GM12878 (cell line): ENCODE measurements around the gene TBCA. TPM values are rescaled to one million over a fixed set of nuclear protein-coding genes. Genes with fewer than 3 reads are reported as not detected.

Source experiments
- ATAC-seq: fragments of 200-7000 bp; cut with Tn5 transposase; 3 replicates; pipeline ENCODE4 v1.9.1; 2020; ENCODE audit warnings: mild to moderate bottlenecking, moderate library complexity
- BruUV-seq: library from RNA; stranded (reverse); fragments of 400-500 nt; replicated peaks from 2 replicates; lab custom pipeline; 2021; lab: Mats Ljungman, UMichigan
- CTCF ChIA-PET: fragments of 300-600 bp; sonication (Branson Sonifier 250); formaldehyde crosslinking; extraction: SDS; loops from one replicate; lab custom pipeline; 2021; ENCODE audit warnings: inconsistent platforms; lab: Yijun Ruan, JAX
- POLR2A ChIA-PET: fragments of 350-600 bp; formaldehyde crosslinking; extraction: SDS; loops from one replicate; lab custom pipeline; 2021; ENCODE audit warnings: inconsistent platforms; lab: Charles Lee
- RAD21 ChIA-PET: fragments of 300-600 bp; sonication (Branson Sonifier 250); formaldehyde crosslinking; loops from one replicate; lab custom pipeline; 2023; ENCODE audit warnings: antibody characterized with exemption; ENCODE audit not compliant: unreplicated experiment; lab: Charles Lee
- SMC1A ChIA-PET: fragments of 300-600 bp; sonication (Branson Sonifier 250); formaldehyde crosslinking; loops from one replicate; lab custom pipeline; 2023; ENCODE audit not compliant: unreplicated experiment, uncharacterized antibody; lab: Charles Lee
- DNase-seq: peaks from one replicate; pipeline ENCODE4 v3.0.0-alpha.2; 2011; ENCODE audit warnings: low read depth, low spot score
- FAIRE-seq: peaks from 3 replicates; lab custom pipeline; 2011; peaks lifted over from hg19 to GRCh38; lab: Jason Lieb, UNC
- H2AFZ ChIP-seq: 2 replicates; pipeline ENCODE4 v1.6.0; 2011; ENCODE audit warnings: low read depth, low read length, control low read depth; ENCODE audit not compliant: control insufficient read depth
- H3K27ac ChIP-seq: 2 replicates; pipeline ENCODE4 v1.5.1; 2011; ENCODE audit warnings: control low read depth; ENCODE audit not compliant: control insufficient read depth, insufficient read depth
- H3K27me3 ChIP-seq, 2 experiments: replicated peaks in 1 of 2; 2 replicates each; pipeline versions ENCODE4 v1.6.0 to v1.6.1; 2011; ENCODE audit warnings: low read length in 1 of 2; ENCODE audit not compliant: control insufficient read depth in 2 of 2, insufficient read depth in 2 of 2
- H3K36me3 ChIP-seq, 2 experiments: 2 replicates each; pipeline ENCODE4 v1.5.1; 2011; ENCODE audit warnings: low read length in 1 of 2; ENCODE audit not compliant: control insufficient read depth in 2 of 2, insufficient read depth in 2 of 2
- H3K4me1 ChIP-seq: 2 replicates; pipeline ENCODE4 v1.6.1; 2011; ENCODE audit warnings: mild to moderate bottlenecking, low read length, moderate library complexity, mixed read lengths; ENCODE audit not compliant: control insufficient read depth, insufficient read depth
- H3K4me2 ChIP-seq: 2 replicates; pipeline ENCODE4 v1.6.0; 2011; ENCODE audit warnings: control low read depth; ENCODE audit not compliant: control insufficient read depth, insufficient read depth
- H3K4me3 ChIP-seq: fragments of 200-600 bp; sonication (generic); 2 replicates; pipeline ENCODE4 v1.5.1; 2016
- H3K79me2 ChIP-seq: 2 replicates; pipeline ENCODE4 v1.6.0; 2011; ENCODE audit warnings: low read length; ENCODE audit not compliant: control insufficient read depth, insufficient read depth
- H3K9ac ChIP-seq: 2 replicates; pipeline ENCODE4 v1.8.0; 2011; ENCODE audit warnings: low read length, control low read depth, mixed read lengths; ENCODE audit not compliant: control insufficient read depth, insufficient read depth
- H3K9me3 ChIP-seq: replicated peaks from 3 replicates; pipeline ENCODE4 v1.5.1; 2011; ENCODE audit warnings: mild to moderate bottlenecking, low read length; ENCODE audit not compliant: control insufficient read depth, insufficient read depth
- H4K20me1 ChIP-seq: 2 replicates; pipeline ENCODE4 v1.6.0; 2011; ENCODE audit not compliant: control insufficient read depth, insufficient read depth
- CREB1 ChIP-seq: IDR thresholded peaks from 2 replicates; pipeline ENCODE4 v1.6.1; 2012; ENCODE audit warnings: low read depth, mild to moderate bottlenecking, inconsistent platforms
- USF1 ChIP-seq: IDR thresholded peaks from 2 replicates; pipeline ENCODE4 v1.6.1; 2011; ENCODE audit warnings: borderline replicate concordance, low read depth, mild to moderate bottlenecking, moderate library complexity, mixed read lengths, low read length; ENCODE audit not compliant: insufficient read depth; ENCODE audit errors: extremely low read length
- WGBS: methylation state at CpG from one replicate; pipeline ENCODE4 v1.1.6; 2016; ENCODE audit warnings: low lambda C conversion rate; ENCODE audit not compliant: insufficient replicate concordance, insufficient coverage; ENCODE audit errors: missing lambda C conversion rate; 5-methylcytosine and 5-hydroxymethylcytosine counted together
- in situ Hi-C: fragments of 300-500 bp; cut with MboI; formaldehyde crosslinking; loops from 9 replicates; pipeline ENCODE4 v1.14.3; 2018; ENCODE audit warnings: mixed read lengths
- intact Hi-C: fragments of 100-400 bp; cut with micrococcal nuclease; formaldehyde crosslinking; loops from one replicate; pipeline ENCODE4 v1.14.2; 2022; ENCODE audit not compliant: unreplicated experiment
- polyA plus RNA-seq, 11 experiments: library from polyadenylated mRNA; depleted of rRNA in 4 of 11; unstranded in 6 of 11; stranded (reverse) in 5 of 11; fragments of >200 nt; fragmentation: Nextera tagmentation in 4 of 11; fragmentation: Illumina TruSeq in 1 of 11; extraction: Ambion mirVana in 4 of 11; extraction: Trizol in 1 of 11; gene quantifications; 1 replicate in 1 of 11; 2 replicates in 10 of 11; pipeline versions ENCODE4 v1.2.1 to v1.2.3, GENCODE V29; 2011 to 2016; ENCODE audit warnings: inconsistent platforms in 2 of 11, missing spikeins in 2 of 11, low read depth in 1 of 11
- total RNA-seq, 4 experiments: library from RNA; depleted of rRNA in 3 of 4; stranded (reverse); fragments of >200 nt in 3 of 4; fragmentation: Illumina TruSeq in 1 of 4; extraction: Trizol in 1 of 4; gene quantifications; 2 replicates each; pipeline versions ENCODE4 v1.2.1 to v1.2.3, GENCODE V29; 2013 to 2021
- TF ChIP-seq, protein P1 (sequence below): fragments of 450-650 bp; IDR thresholded peaks from 2 replicates; pipeline ENCODE4 v1.6.1; 2017; ENCODE audit warnings: mild to moderate bottlenecking

TBCA gene
- total and polyA plus RNA-seq, 10 of the 15 experiments (the other 5 are each of a cell fraction or from before 2014, with no cell fraction given) = 86.3 to 647 (median 294) TPM

DNA sequence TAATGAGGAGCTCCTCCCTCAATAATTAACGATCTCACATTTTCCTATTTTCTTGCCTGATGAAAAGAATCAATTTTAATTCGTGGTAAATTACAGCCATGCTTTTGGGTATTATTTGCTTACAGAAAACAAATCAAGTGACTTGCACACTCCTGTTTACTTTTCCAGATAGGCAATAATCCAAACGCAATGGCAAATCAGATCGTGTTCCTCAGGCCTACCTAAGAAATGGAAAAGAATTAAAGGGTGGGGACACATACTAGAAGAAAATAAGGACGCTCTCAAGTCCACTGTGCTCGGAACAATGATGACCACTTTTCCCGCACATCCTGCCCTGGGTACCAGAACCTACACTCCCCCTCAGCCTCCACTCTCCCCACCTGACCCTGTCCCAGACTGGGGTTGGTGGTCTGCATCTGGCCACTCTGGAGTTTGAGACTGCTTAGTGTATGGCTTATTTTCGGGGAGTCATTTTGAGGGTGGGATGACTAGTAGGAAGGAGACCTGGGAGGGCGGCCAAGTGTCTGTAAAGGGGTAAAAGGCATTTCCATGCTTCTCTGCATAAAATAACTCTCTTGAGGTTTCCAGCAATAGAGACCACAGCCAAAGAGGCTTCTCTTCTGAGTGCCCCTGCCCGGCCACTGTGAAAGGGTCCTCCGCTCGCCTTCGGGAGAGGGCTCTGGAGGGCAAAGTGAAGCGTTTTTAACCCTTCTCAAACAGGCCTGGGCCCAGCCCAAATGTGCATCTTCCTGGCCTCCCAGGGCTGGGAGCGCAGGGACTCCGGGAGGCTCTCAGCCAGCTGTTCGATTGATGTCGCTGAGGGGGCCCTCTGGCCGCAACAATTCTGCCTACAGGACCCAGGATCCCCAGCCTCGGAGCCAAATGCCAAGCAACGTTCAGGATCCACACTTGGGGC, 133.1 kb downstream of the TBCA start (continued):
- TF ChIP-seq USF1 (no peak), CREB1 (no peak)

- ChIA-PET RAD21 (no interaction called here), POLR2A (no interaction called here), SMC1A (interaction anchor here (1.0 kb wide), 1 partner anchor 83 kb away, joined by 3 read pairs; no protein-coding TSS in a partner anchor), CTCF (interaction anchor here (0.5 to 0.6 kb wide), 2 partner anchors 59 to 83 kb away, joined by 4 read pairs; no protein-coding TSS in a partner anchor)
- Histone ChIP-seq H2AFZ (no peak overlapping the region), H3K4me1 (no peaks in the 10 kb centered on the region), H3K4me2 (no peak overlapping the region), H3K9ac (no peak overlapping the region), H3K79me2 (no peaks in the 10 kb centered on the region), H3K9me3 (peaks cover 7% of the 10 kb centered on the region), H3K4me3 (no peak overlapping the region), H4K20me1 (no peaks in the 10 kb centered on the region), H3K27me3 (peaks cover 6 to 43% of the 10 kb centered on the region in 2 experiments), H3K27ac (no peak overlapping the region), H3K36me3 (no peaks in the 10 kb centered on the region)
- intact Hi-C loops = loop anchor here (10.0 kb wide), 1 partner anchor 333 kb away; no protein-coding TSS in a partner anchor
- TF ChIP-seq USF1 = no peak
- TF ChIP-seq, protein P1, sequence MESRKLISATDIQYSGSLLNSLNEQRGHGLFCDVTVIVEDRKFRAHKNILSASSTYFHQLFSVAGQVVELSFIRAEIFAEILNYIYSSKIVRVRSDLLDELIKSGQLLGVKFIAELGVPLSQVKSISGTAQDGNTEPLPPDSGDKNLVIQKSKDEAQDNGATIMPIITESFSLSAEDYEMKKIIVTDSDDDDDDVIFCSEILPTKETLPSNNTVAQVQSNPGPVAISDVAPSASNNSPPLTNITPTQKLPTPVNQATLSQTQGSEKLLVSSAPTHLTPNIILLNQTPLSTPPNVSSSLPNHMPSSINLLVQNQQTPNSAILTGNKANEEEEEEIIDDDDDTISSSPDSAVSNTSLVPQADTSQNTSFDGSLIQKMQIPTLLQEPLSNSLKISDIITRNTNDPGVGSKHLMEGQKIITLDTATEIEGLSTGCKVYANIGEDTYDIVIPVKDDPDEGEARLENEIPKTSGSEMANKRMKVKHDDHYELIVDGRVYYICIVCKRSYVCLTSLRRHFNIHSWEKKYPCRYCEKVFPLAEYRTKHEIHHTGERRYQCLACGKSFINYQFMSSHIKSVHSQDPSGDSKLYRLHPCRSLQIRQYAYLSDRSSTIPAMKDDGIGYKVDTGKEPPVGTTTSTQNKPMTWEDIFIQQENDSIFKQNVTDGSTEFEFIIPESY = no peak
- no peak for DNase-seq
- BruUV-seq = no TSS peak
- no peak for FAIRE-seq
- WGBS = 32% methylated on average over 19 of the region's 19 CpGs
- in situ Hi-C loops = no loop called here
- no peak for ATAC-seq
Observed at GRCh38 chr5:77641963-77642737, 134.0 kb downstream of the TBCA start.
